Activated gamma-delta T cell treated with Interleukin-2 at 50 U/mL for 16 hours (primary cell): ENCODE data around the gene VPS37D.

Experiments used
- DNase-seq: peaks from one replicate; pipeline ENCODE4 v3.0.0-alpha.2; 2020

VPS37D gene

GRCh38 chr7:73681031-73681430 lies 13.4 kb downstream of the VPS37D start:
- DNase-seq, result no peak

GRCh38 chr7:73682745-73683055 lies 15.1 kb downstream of the VPS37D start:
- no peak for DNase-seq

- peak; percentile 97 for DNase-seq
Observed at GRCh38 chr7:73683056-73683787, 15.6 kb downstream of the VPS37D start, which contains the start of the genes BUD23 and DNAJC30. Gene BUD23 (plus strand): TSS chr7:73683597. CDS start chr7:73683626, 29 bp downstream. Gene DNAJC30 (minus strand): TSS chr7:73683453. CDS start chr7:73683423, 30 bp downstream.

- DNase-seq, result no peak
Observed at GRCh38 chr7:73683788-73684693, 16.4 kb downstream of the VPS37D start.

GRCh38 chr7:73685311-73685710 lies 17.7 kb downstream of the VPS37D start:
- no peak for DNase-seq

- no peak for DNase-seq
Observed at GRCh38 chr7:73688288-73688687, 20.7 kb downstream of the VPS37D start.

GRCh38 chr7:73690646-73691045 lies 23.0 kb downstream of the VPS37D start:
- no peak for DNase-seq

GRCh38 chr7:73696372-73696771 lies 28.7 kb downstream of the VPS37D start:
- DNase-seq, result no peak

GRCh38 chr7:73698410-73698809 lies 30.8 kb downstream of the VPS37D start:
- DNase-seq, result no peak

GRCh38 chr7:73699370-73700068 lies 31.9 kb downstream of the VPS37D start:
- no peak for DNase-seq

GRCh38 chr7:73700069-73700423 lies 32.4 kb downstream of the VPS37D start:
- DNase-seq, result no peak

GRCh38 chr7:73700581-73701134 lies 33.0 kb downstream of the VPS37D start:
- no peak for DNase-seq

GRCh38 chr7:73701357-73701995 lies 33.8 kb downstream of the VPS37D start:
- no peak for DNase-seq

GRCh38 chr7:73702226-73702625 lies 34.6 kb downstream of the VPS37D start:
- no peak for DNase-seq

- DNase-seq, result no peak
Observed at GRCh38 chr7:73702665-73703064, 35.0 kb downstream of the VPS37D start.

- DNase-seq, result no peak
Observed at GRCh38 chr7:73703225-73703624, 35.6 kb downstream of the VPS37D start.

- DNase-seq, result no peak
Observed at GRCh38 chr7:73703757-73704639, 36.4 kb downstream of the VPS37D start.

- no peak for DNase-seq
Observed at GRCh38 chr7:73704640-73705550, 37.3 kb downstream of the VPS37D start.

GRCh38 chr7:73705551-73705920 lies 37.9 kb downstream of the VPS37D start:
- no peak for DNase-seq
